Measurements from ENCODE around the gene EPO.
"Not testable (repeated sequence)": the region's sequence is repeated elsewhere in the genome, so short reads cannot be mapped to it uniquely, and the experiment has no call there.

EPO gene

DNA sequence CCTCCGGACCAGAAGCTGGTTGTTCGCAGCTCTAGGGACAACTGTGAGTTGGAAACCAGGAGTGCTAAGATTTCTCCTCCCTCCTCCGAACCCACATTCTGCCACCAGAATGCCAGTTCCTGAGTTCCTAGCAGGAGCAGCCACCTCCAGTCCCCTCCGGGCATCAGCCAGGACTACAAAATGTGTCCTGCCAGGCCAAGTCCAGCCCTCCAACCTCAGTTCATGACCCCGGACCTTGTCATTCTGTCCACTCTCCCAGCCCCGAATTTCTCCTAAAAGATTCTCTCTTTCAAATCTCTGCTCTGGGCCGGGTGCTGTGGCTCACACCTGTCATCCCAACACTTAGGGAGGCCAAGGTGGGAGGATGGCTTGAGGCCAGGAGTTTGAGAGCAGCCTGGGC lies 15.5 kb downstream of the EPO start:
- no peak for DNase-seq (ENCODE audit: low read depth, low spot score)

DNA sequence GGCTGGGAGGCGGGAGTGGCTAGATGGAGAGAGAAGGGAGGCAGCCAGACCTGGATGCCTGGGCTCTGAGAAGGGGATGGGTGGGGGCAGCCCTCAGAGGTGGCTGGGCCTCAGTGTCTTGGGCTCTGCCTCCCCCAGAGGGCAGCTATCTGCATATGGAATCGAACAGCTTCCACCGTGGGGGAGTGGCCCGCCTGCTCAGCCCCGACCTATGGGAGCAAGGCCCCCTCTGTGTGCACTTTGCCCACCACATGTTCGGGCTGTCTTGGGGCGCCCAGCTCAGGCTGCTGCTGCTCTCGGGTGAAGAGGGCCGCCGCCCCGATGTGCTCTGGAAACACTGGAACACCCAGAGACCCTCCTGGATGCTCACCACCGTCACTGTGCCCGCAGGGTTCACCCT lies 16.4 kb downstream of the EPO start:
- no peak for DNase-seq (ENCODE audit: low read depth, low spot score)

DNA sequence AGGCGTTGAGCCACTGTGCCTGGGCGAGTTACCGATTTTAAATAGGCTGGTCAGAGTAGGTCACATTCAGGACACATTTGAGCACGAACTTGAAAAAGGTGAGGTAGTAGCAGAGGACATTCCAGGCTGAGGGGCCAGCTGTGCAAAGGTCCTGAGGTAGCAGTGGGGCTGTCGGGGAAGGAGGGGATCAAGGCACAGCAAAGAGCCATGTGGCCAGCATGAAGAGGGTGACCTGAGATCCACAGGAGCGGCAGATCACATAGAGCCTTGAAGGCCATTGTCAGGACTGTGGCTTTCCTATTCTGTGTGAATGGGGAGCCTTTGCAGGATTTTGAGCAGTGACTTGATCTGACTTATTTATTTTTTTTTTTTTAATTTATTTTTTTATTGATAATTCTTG lies 19.7 kb downstream of the EPO start:
- no peak for DNase-seq (ENCODE audit: low read depth, low spot score)

DNA sequence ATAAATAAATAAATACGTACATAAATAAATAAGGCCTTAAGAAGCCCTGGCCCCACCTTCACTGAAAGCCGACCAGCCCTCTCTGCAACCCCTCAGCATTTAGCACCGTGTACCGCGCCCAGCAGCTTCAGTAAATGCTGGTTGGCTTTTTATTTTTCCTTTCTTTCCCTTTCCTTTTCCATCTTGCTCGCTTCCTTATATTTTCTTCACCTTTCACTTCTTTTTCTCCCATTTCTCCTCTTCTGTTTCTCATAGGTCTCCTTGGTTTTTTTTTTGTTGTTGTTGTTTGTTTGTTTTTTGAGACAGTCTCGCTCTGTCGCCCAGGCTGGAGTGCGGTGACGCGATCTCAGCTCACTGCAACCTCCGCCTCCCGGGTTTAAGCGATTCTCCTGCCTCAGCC lies 24.3 kb downstream of the EPO start:
- no peak for DNase-seq (ENCODE audit: low read depth, low spot score)

DNA sequence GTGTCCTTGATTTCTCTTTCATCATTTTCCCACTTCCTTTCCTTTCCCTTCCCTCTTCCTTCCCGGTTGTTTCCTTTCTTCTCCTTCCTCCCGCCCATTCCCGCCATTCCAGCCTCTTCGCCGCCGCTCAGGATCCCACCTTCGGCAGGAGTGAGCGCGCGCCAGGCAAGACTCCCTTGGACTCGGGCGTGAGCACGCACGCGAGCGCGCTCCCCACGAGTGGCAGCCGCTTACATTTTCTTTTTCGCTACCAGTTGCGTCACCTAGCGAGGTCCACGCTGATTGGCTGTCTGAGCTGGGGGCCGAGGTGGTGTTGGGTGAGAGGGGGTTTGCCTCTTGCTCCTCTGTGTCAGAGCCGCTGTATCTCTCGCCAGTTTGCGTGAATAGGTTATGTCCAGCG lies 24.9 kb downstream of the EPO start:
- no peak for DNase-seq (ENCODE audit: low read depth, low spot score)

DNA sequence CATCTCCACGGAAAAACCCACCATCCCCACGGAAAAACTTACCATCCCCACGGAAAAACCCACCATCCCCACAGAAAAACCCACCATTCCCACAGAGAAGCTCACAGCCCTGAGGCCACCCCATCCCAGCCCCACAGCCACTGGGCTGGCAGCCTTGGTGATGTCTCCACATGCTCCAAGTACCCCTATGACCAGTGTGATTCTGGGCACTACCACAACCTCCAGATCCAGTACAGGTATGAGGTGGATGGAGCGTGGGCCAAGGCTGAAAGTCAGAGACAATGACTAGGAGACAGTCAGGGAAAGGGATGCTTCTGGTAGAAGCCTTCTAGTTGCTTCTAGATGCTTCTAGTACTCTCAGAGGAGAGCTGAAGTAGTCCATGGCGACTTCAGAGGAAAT lies 32.7 kb downstream of the EPO start:
- DNase-seq (ENCODE audit: low read depth, low spot score) = no peak

DNA sequence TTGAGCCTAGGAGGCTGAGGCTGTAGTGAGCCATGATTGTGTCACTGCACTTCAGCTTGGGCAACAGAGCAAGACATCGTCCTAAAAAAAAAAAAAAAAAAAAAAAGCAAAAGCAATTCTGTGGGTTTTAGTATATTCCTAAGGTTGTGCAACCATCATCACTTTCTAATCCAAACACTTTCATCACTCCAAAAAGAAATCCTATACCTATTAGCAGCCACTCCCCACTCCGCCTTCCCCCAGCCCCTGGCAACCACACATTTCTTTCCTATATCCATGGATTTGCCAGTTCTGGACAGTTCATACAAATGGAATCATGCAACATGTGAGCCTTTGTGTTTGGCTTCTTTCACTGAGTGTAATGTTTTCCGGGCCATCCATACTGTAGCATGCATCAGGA lies 33.5 kb downstream of the EPO start:
- no peak for DNase-seq (ENCODE audit: low read depth, low spot score)

DNA sequence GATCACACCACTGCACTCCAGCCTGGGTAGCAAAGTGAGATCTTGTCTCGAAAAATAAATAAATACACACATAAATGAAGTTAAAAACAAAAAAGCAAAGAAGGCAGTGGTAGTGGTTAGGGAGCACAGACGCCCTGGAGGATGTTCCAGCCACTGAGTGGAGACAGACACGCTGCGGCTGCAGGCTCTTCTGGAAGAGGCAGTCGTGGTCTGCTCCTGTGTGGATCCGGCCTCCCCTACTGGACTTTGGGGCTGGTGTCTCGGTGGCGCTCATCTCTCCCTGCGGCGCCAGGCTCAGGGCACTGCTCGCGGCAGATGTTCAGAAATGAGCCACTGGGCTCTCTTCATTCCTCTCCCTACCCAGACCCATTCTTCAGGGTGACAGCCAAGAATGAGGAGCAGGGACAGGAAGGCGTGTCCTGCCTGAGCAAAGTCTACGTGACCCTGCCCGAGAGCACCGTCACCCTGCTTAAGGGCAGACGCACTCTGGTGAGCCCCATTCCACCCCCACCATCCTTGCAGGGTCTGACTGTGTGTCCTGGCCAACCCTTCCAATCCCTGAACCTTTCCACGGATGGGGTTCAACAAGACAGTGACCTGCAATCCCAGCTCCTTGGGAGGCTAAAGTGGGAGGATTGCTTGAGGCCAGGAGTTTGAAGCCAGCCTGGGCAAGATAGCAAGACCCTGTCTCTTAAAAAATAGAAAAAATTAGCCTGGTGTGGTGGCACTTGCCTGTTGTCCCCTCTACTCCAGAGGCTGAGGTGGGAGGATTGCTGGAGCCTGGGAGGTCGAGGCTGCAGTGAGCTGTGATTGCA lies 39.3 kb downstream of the EPO start:
- no peak for DNase-seq (ENCODE audit: low read depth, low spot score)

DNA sequence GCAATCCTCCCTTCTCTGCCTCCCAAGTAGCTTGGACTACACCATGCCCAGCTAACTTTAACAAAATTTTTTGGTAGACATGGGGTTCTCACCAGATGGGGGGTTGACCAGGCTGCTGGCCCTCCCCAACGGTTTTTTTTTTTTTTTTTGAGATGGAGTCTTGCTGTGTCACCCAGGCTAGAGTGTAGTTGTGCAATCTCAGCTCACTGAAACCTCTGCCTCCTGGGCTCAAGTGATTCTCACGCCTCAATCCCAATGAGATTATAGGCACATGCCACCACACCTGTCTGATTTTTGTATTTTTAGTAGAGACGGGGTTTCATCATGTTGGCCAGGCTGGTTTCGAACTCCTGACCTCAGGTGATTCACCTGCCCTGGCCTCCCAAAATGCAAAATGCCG lies 42.6 kb downstream of the EPO start:
- DNase-seq (ENCODE audit: low read depth, low spot score) = not testable (repeated sequence)

DNA sequence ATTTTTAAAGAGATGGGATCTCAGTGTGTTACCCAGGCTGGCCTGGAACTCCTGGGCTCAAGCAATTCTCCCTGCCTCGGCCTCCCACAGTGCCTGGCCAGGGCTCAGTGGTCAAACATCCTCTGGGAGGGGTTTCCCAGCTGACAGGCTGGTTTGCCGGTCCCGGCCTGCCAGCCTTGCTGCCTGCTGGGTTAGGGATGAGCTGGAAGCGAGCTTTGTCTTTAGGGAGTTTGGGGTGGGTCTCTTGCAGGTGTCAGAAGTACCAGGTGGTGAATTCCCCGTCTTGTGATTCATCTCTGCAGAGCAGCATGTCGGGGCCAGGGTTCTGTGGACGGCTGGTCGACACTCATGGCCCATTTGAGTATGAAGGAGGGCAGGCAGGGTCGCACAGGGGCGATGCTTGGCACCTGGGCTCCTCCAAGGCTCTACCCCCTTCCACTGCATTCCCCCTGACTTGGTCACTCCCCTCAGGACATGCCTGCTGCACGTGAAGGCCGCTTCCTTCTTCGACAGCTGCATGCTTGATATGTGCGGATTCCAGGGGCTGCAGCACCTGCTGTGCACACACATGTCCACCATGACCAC lies 43.4 kb downstream of the EPO start:
- no peak for DNase-seq (ENCODE audit: low read depth, low spot score)

DNA sequence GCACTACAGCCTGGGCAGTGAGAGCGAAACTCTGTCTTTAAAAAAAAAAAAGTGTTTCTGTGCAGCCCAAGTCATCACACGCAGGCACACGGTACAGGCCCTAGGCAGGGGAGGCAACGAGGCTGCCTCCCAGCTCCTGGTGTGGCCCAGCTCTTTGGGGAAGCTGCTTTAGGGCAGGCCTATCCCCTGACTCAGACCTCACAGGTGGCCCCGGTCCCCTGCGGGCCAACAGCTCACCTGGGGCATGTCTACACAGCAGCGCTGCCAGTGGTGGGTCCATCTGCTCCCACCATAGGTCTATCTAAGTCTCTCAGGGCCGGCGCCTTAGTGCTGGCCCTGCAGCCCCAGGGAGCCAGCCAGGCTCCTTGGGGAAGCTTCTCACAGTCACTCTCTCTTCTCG lies 44.6 kb downstream of the EPO start:
- no peak for DNase-seq (ENCODE audit: low read depth, low spot score)

DNA sequence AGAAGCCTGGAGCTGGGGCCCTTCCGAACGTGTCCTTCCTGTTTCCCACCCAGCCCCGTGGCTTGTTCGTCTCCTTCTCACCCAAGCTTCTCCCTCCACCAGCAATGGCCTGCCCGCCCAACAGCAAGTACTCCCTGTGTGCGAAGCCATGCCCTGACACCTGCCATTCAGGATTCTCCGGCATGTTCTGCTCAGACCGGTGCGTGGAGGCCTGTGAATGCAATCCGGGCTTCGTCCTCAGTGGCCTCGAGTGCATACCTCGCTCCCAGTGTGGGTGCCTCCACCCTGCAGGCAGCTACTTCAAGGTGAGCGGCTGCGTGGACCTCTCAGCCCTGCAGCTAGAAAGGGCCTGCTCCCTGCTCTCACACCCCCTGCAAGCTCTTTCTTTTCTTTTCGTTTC lies 45.0 kb downstream of the EPO start:
- no peak for DNase-seq (ENCODE audit: low read depth, low spot score)

DNA sequence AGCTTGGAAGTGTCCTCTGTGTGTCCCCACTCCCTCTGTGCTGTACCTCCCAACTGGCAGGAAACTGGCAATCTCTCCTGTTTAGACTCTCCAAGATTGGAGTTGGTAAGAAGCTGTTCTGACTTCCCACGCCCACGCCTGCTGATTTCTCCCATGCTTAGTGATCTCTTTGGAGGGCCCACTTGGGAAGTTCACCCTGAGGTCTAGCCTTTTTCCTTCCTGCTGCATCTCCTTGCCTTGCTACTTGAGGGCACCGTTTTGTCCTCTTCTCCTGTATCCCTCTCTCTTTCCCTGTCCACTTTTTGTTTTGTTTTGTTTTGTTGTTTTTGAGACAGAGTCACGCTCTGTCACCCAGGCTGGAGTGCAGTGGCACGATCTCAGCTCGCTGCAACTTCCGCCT lies 48.5 kb downstream of the EPO start:
- no peak for DNase-seq (ENCODE audit: low read depth, low spot score)

All from iPS DF 19.7 (cell line).